T-helper 1 cell (primary cell): ENCODE data around the gene GMFB.

ENCODE experiments used
- DNase-seq, 5 donors: peaks; one replicate each; pipeline ENCODE4 v3.0.0-alpha.2; 2012 to 2020
- total RNA-seq, 4 donors: gene quantifications; one replicate each; lab custom pipeline; 2026; lab: John Stamatoyannopoulos, UW

Gene GMFB
- 21.1 to 54.0 (median 40.6) reads per million in 4 donors for total RNA-seq

- peak; percentile 81 to 93 (median 87) for DNase-seq
Measured at GRCh38 chr14:54488646-54489317, at the start of gene GMFB. Gene GMFB (minus strand): TSS chr14:54488980. CDS start chr14:54488927, 53 bp downstream.

- DNase-seq = no peak
Measured at GRCh38 chr14:54538055-54538454, 49.3 kb upstream of the GMFB start.

- no peak for DNase-seq
Measured at GRCh38 chr14:54537651-54538050, 48.9 kb upstream of the GMFB start.

GRCh38 chr14:54535646-54536045 is 46.9 kb upstream of the GMFB start:
- no peak for DNase-seq

GRCh38 chr14:54535126-54535525 is 46.3 kb upstream of the GMFB start:
- DNase-seq = no peak

GRCh38 chr14:54533100-54533499 is 44.3 kb upstream of the GMFB start:
- DNase-seq = no peak

- DNase-seq = no peak
Measured at GRCh38 chr14:54532111-54533012, 43.6 kb upstream of the GMFB start.

- DNase-seq = no peak
Measured at GRCh38 chr14:54529811-54530210, 41.0 kb upstream of the GMFB start.

- no peak for DNase-seq
Measured at GRCh38 chr14:54528973-54529372, 40.2 kb upstream of the GMFB start.

GRCh38 chr14:54524410-54524809 is 35.6 kb upstream of the GMFB start:
- no peak for DNase-seq

- no peak for DNase-seq
Measured at GRCh38 chr14:54516709-54517108, 27.9 kb upstream of the GMFB start.

GRCh38 chr14:54515670-54516069 is 26.9 kb upstream of the GMFB start:
- DNase-seq = no peak

- no peak for DNase-seq
Measured at GRCh38 chr14:54512393-54512792, 23.6 kb upstream of the GMFB start.

- DNase-seq = peak; percentile 92 to 98 (median 93)
Measured at GRCh38 chr14:54509546-54510501, 21.0 kb upstream of the GMFB start, which contains the start of gene CGRRF1. Gene CGRRF1 (plus strand): TSS chr14:54509906. CDS start chr14:54509960, 54 bp downstream.

GRCh38 chr14:54503486-54503885 is 14.7 kb upstream of the GMFB start:
- DNase-seq = no peak

GRCh38 chr14:54502602-54503001 is 13.8 kb upstream of the GMFB start:
- no peak for DNase-seq

- no peak for DNase-seq
Measured at GRCh38 chr14:54501480-54501879, 12.7 kb upstream of the GMFB start.

- DNase-seq = no peak
Measured at GRCh38 chr14:54500744-54501143, 12.0 kb upstream of the GMFB start.

- DNase-seq = no peak
Measured at GRCh38 chr14:54498579-54498978, 9.8 kb upstream of the GMFB start.

- DNase-seq = no peak
Measured at GRCh38 chr14:54498095-54498531, 9.3 kb upstream of the GMFB start.

GRCh38 chr14:54497224-54497623 is 8.4 kb upstream of the GMFB start:
- DNase-seq = no peak

GRCh38 chr14:54493293-54493692 is 4.5 kb upstream of the GMFB start:
- no peak for DNase-seq
